WTC11 (cell line): ENCODE data around the gene DNAJB2. TPM values are rescaled to one million over a fixed set of nuclear protein-coding genes. Genes with fewer than 3 reads are reported as not detected.
A peak's percentile ranks its signal among the peaks of the same experiment; 100 is the strongest.

Experiments
- ATF1 ChIP-seq: sonication (generic); formaldehyde crosslinking; IDR thresholded peaks from 2 replicates; pipeline ENCODE4 v1.8.1; 2023; ENCODE audit warnings: mild to moderate bottlenecking, moderate library complexity, missing genetic modification reagents
- CREM ChIP-seq: sonication (generic); formaldehyde crosslinking; IDR thresholded peaks from 2 replicates; pipeline ENCODE4 v1.8.1; 2022; ENCODE audit warnings: mild to moderate bottlenecking, missing genetic modification reagents, moderate library complexity
- ESRRA ChIP-seq: sonication (generic); formaldehyde crosslinking; IDR thresholded peaks from 2 replicates; pipeline ENCODE4 v1.8.1; 2022; ENCODE audit warnings: mild to moderate bottlenecking, missing genetic modification reagents, borderline replicate concordance
- ETV6 ChIP-seq: sonication (generic); formaldehyde crosslinking; IDR thresholded peaks from 2 replicates; pipeline ENCODE4 v1.8.1; 2022; ENCODE audit warnings: mild to moderate bottlenecking, missing genetic modification reagents
- FOXP1 ChIP-seq: sonication (generic); formaldehyde crosslinking; IDR thresholded peaks from 2 replicates; pipeline ENCODE4 v1.8.0; 2022; ENCODE audit warnings: missing genetic modification reagents, mild to moderate bottlenecking, moderate library complexity, borderline replicate concordance
- JUN ChIP-seq: sonication (generic); formaldehyde crosslinking; IDR thresholded peaks from 2 replicates; pipeline ENCODE4 v1.8.0; 2023; ENCODE audit warnings: mild to moderate bottlenecking, missing genetic modification reagents
- MXD4 ChIP-seq: fragments of 250-450 bp; sonication (Bioruptor Pico); IDR thresholded peaks from 2 replicates; pipeline ENCODE4 v1.8.0; 2021; ENCODE audit warnings: mild to moderate bottlenecking, moderate library complexity, borderline replicate concordance
- MYBL2 ChIP-seq: sonication (generic); formaldehyde crosslinking; IDR thresholded peaks from 2 replicates; pipeline ENCODE4 v1.8.1; 2023; ENCODE audit warnings: mild to moderate bottlenecking, moderate library complexity, missing genetic modification reagents
- NR1H2 ChIP-seq: sonication (generic); formaldehyde crosslinking; IDR thresholded peaks from 2 replicates; pipeline ENCODE4 v1.9.0; 2021; ENCODE audit warnings: mild to moderate bottlenecking, moderate library complexity, missing genetic modification reagents
- SP1 ChIP-seq: sonication (generic); formaldehyde crosslinking; conservative IDR thresholded peaks from 2 replicates; pipeline ENCODE4 v1.8.1; 2022; ENCODE audit warnings: missing genetic modification reagents
- TEAD1 ChIP-seq: sonication (generic); formaldehyde crosslinking; IDR thresholded peaks from 2 replicates; pipeline ENCODE4 v1.8.0; 2022; ENCODE audit warnings: mild to moderate bottlenecking, missing genetic modification reagents
- USF2 ChIP-seq: sonication (generic); formaldehyde crosslinking; IDR thresholded peaks from 2 replicates; pipeline ENCODE4 v1.8.1; 2023; ENCODE audit warnings: mild to moderate bottlenecking, missing genetic modification reagents, moderate library complexity
- ZBTB21 ChIP-seq: sonication (generic); formaldehyde crosslinking; IDR thresholded peaks from 2 replicates; pipeline ENCODE4 v1.8.1; 2023; ENCODE audit warnings: mild to moderate bottlenecking, missing genetic modification reagents, borderline replicate concordance
- ZNF138 ChIP-seq: sonication (generic); formaldehyde crosslinking; conservative IDR thresholded peaks from 2 replicates; pipeline ENCODE4 v1.8.1; 2022; ENCODE audit warnings: mild to moderate bottlenecking, moderate library complexity, missing genetic modification reagents
- ZNF263 ChIP-seq: sonication (generic); formaldehyde crosslinking; IDR thresholded peaks from 2 replicates; pipeline ENCODE4 v1.8.1; 2022; ENCODE audit warnings: low read depth, mild to moderate bottlenecking, moderate library complexity, missing genetic modification reagents
- ZNF317 ChIP-seq: sonication (generic); formaldehyde crosslinking; IDR thresholded peaks from 2 replicates; pipeline ENCODE4 v1.8.1; 2023; ENCODE audit warnings: low read depth, mild to moderate bottlenecking, moderate library complexity, missing genetic modification reagents, borderline replicate concordance
- total RNA-seq: library from RNA; stranded (reverse); gene quantifications from 3 replicates; pipeline ENCODE4 v1.2.3, GENCODE V29; 2021
- TF ChIP-seq, protein P1 (sequence below): sonication (generic); formaldehyde crosslinking; IDR thresholded peaks from 2 replicates; pipeline ENCODE4 v1.8.0; 2022; ENCODE audit warnings: mild to moderate bottlenecking, missing genetic modification reagents
- TF ChIP-seq, protein P2 (sequence below): sonication (generic); formaldehyde crosslinking; IDR thresholded peaks from 2 replicates; pipeline ENCODE4 v1.8.1; 2023; ENCODE audit warnings: mild to moderate bottlenecking, missing genetic modification reagents
- TF ChIP-seq, protein P3 (sequence below): sonication (generic); formaldehyde crosslinking; IDR thresholded peaks from 2 replicates; pipeline ENCODE4 v1.8.1; 2023; ENCODE audit warnings: mild to moderate bottlenecking, missing genetic modification reagents, moderate library complexity
- TF ChIP-seq, protein P4 (sequence below): sonication (generic); formaldehyde crosslinking; IDR thresholded peaks from 2 replicates; pipeline ENCODE4 v1.8.0; 2023; ENCODE audit warnings: missing genetic modification reagents, mild to moderate bottlenecking, borderline replicate concordance
- TF ChIP-seq, protein P5 (sequence below): fragments of 250-450 bp; sonication (Bioruptor Pico); IDR thresholded peaks from 2 replicates; pipeline ENCODE4 v1.9.0; 2021; ENCODE audit warnings: mild to moderate bottlenecking
- TF ChIP-seq, protein P6 (sequence below): fragments of 250-450 bp; sonication (Bioruptor Pico); IDR thresholded peaks from 2 replicates; pipeline ENCODE4 v2.1.2; 2022; ENCODE audit warnings: mild to moderate bottlenecking, moderate library complexity
- TF ChIP-seq, protein P7 (sequence below): sonication (generic); formaldehyde crosslinking; IDR thresholded peaks from 2 replicates; pipeline ENCODE4 v1.8.1; 2022; ENCODE audit warnings: low read depth, mild to moderate bottlenecking, moderate library complexity, missing genetic modification reagents, borderline replicate concordance

Gene DNAJB2
- total RNA-seq, 1 experiment from 2014 or later: 36.1 TPM

DNA sequence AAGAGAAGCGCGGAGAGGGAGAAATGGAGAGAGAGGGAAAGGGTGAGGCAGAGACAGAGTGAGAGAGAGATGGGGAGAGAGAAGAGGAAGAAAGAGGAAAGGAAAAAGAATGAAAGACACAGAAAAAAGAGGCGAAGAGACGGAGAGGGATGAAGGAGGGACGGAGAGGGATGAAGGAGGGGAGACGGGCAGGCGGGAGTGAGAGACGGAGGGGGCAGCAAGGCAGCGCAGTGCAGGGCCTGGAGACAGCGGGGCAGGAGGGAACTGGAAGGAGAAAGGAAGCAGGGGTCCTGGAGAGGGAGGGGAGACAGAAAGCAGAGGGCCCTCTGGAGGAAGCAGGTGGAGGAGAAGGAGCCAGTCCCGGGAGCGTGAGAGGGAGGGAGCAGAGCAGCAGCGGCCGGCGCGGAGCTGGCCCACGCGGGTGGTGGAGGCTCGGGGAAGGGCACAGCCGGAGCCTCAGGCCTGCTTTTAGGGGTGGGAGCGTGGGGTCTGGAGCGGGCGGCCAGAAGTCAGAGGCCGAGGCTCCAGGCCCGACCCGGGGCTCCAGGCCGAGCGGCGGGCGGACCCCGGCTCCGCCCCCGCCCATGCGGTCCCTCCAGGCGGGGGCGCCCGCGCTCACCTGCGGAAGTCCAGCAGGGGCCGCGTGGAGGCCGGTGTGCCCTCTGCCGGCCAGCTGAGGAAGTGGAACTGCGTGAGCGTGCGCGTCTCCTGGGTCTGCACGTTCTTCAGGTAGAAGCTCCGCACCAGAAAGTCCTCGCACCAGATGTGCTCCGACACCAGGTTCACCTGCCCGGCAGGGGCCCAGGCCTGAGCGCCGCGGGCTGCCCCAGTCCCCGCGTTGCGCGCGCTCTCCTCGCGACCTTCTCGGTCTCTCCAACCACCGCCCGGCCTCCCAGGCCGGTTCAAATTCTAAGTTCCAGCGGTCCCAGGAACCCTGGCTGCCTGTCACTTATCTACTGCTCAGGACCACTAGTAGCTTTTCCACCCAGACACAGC, 15.5 kb downstream of the DNAJB2 start (continued):
- TF ChIP-seq USF2 (CRISPR knock-in tag) (peak; percentile 53), CREM (CRISPR knock-in tag) (peak; percentile 53; the same call in 1 of the 2 replicates), NR1H2 (CRISPR knock-in tag) (no peak), ZNF263 (no peak), ZNF317 (CRISPR knock-in tag) (no peak), ATF1 (CRISPR knock-in tag) (peak; percentile 59; the same call in 1 of the 2 replicates), MXD4 (CRISPR knock-in tag) (no peak), FOXP1 (CRISPR knock-in tag) (peak; percentile 53; the same call in 1 of the 2 replicates), TEAD1 (CRISPR knock-in tag) (peak; percentile 54; the same call in 1 of the 2 replicates), ETV6 (CRISPR knock-in tag) (peak; percentile 58; the same call in 1 of the 2 replicates), ZBTB21 (CRISPR knock-in tag) (peak; percentile 75; the same call in 1 of the 2 replicates), JUN (CRISPR knock-in tag) (no peak), ZNF138 (CRISPR knock-in tag) (0 out of 2 replicates have a peak, but pooled peaks have one; percentile 59), ESRRA (peak; percentile 77; the same call in 1 of the 2 replicates), MYBL2 (CRISPR knock-in tag) (no peak), SP1 (peak; percentile 90)
- TF ChIP-seq, protein P1, sequence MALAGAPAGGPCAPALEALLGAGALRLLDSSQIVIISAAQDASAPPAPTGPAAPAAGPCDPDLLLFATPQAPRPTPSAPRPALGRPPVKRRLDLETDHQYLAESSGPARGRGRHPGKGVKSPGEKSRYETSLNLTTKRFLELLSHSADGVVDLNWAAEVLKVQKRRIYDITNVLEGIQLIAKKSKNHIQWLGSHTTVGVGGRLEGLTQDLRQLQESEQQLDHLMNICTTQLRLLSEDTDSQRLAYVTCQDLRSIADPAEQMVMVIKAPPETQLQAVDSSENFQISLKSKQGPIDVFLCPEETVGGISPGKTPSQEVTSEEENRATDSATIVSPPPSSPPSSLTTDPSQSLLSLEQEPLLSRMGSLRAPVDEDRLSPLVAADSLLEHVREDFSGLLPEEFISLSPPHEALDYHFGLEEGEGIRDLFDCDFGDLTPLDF (CRISPR knock-in tag): no peak; the same call in 1 of the 2 replicates
- TF ChIP-seq, protein P2, sequence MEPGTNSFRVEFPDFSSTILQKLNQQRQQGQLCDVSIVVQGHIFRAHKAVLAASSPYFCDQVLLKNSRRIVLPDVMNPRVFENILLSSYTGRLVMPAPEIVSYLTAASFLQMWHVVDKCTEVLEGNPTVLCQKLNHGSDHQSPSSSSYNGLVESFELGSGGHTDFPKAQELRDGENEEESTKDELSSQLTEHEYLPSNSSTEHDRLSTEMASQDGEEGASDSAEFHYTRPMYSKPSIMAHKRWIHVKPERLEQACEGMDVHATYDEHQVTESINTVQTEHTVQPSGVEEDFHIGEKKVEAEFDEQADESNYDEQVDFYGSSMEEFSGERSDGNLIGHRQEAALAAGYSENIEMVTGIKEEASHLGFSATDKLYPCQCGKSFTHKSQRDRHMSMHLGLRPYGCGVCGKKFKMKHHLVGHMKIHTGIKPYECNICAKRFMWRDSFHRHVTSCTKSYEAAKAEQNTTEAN (CRISPR knock-in tag): no peak
- TF ChIP-seq, protein P3, sequence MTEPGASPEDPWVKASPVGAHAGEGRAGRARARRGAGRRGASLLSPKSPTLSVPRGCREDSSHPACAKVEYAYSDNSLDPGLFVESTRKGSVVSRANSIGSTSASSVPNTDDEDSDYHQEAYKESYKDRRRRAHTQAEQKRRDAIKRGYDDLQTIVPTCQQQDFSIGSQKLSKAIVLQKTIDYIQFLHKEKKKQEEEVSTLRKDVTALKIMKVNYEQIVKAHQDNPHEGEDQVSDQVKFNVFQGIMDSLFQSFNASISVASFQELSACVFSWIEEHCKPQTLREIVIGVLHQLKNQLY (CRISPR knock-in tag): no peak
- TF ChIP-seq, protein P4, sequence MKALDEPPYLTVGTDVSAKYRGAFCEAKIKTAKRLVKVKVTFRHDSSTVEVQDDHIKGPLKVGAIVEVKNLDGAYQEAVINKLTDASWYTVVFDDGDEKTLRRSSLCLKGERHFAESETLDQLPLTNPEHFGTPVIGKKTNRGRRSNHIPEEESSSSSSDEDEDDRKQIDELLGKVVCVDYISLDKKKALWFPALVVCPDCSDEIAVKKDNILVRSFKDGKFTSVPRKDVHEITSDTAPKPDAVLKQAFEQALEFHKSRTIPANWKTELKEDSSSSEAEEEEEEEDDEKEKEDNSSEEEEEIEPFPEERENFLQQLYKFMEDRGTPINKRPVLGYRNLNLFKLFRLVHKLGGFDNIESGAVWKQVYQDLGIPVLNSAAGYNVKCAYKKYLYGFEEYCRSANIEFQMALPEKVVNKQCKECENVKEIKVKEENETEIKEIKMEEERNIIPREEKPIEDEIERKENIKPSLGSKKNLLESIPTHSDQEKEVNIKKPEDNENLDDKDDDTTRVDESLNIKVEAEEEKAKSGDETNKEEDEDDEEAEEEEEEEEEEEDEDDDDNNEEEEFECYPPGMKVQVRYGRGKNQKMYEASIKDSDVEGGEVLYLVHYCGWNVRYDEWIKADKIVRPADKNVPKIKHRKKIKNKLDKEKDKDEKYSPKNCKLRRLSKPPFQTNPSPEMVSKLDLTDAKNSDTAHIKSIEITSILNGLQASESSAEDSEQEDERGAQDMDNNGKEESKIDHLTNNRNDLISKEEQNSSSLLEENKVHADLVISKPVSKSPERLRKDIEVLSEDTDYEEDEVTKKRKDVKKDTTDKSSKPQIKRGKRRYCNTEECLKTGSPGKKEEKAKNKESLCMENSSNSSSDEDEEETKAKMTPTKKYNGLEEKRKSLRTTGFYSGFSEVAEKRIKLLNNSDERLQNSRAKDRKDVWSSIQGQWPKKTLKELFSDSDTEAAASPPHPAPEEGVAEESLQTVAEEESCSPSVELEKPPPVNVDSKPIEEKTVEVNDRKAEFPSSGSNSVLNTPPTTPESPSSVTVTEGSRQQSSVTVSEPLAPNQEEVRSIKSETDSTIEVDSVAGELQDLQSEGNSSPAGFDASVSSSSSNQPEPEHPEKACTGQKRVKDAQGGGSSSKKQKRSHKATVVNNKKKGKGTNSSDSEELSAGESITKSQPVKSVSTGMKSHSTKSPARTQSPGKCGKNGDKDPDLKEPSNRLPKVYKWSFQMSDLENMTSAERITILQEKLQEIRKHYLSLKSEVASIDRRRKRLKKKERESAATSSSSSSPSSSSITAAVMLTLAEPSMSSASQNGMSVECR (CRISPR knock-in tag): peak; percentile 61; the same call in 1 of the 2 replicates
- TF ChIP-seq, protein P5, sequence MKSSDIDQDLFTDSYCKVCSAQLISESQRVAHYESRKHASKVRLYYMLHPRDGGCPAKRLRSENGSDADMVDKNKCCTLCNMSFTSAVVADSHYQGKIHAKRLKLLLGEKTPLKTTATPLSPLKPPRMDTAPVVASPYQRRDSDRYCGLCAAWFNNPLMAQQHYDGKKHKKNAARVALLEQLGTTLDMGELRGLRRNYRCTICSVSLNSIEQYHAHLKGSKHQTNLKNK (CRISPR knock-in tag): no peak
- TF ChIP-seq, protein P6, sequence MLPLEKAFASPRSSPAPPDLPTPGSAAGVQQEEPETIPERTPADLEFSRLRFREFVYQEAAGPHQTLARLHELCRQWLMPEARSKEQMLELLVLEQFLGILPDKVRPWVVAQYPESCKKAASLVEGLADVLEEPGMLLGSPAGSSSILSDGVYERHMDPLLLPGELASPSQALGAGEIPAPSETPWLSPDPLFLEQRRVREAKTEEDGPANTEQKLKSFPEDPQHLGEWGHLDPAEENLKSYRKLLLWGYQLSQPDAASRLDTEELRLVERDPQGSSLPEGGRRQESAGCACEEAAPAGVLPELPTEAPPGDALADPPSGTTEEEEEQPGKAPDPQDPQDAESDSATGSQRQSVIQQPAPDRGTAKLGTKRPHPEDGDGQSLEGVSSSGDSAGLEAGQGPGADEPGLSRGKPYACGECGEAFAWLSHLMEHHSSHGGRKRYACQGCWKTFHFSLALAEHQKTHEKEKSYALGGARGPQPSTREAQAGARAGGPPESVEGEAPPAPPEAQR: no peak
- TF ChIP-seq, protein P7, sequence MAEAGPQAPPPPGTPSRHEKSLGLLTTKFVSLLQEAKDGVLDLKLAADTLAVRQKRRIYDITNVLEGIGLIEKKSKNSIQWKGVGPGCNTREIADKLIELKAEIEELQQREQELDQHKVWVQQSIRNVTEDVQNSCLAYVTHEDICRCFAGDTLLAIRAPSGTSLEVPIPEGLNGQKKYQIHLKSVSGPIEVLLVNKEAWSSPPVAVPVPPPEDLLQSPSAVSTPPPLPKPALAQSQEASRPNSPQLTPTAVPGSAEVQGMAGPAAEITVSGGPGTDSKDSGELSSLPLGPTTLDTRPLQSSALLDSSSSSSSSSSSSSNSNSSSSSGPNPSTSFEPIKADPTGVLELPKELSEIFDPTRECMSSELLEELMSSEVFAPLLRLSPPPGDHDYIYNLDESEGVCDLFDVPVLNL (CRISPR knock-in tag): no peak
